ENCODE data around the gene USH2A.

Gene USH2A

GRCh38 chr1:216281757-216282156 lies 141.5 kb downstream of the USH2A start:
- Histone ChIP-seq H3K27ac (ENCODE audit: low read length) (no peak overlapping the region), H3K9ac (ENCODE audit: low read depth, low read length) (no peak overlapping the region), H3K4me1 (ENCODE audit: insufficient read depth, low read length) (no peaks in the 10 kb centered on the region), H3K27me3 (ENCODE audit: insufficient read depth, low read length) (no peaks in the 10 kb centered on the region), H3K4me3 (ENCODE audit: low read length) (no peak overlapping the region), H3K36me3 (ENCODE audit: insufficient read depth, low read depth, low read length) (no peaks in the 10 kb centered on the region), H3K9me3 (ENCODE audit: insufficient read depth, low read depth, low read length) (peaks cover 22% of the 10 kb centered on the region)

GRCh38 chr1:216270086-216270773 lies 153.0 kb downstream of the USH2A start:
- H3K9ac ChIP-seq (ENCODE audit: low read depth, low read length): no peak overlapping the region
- no peaks in the 10 kb centered on the region for H3K9me3 ChIP-seq (ENCODE audit: insufficient read depth, low read depth, low read length)
- H3K4me1 ChIP-seq (ENCODE audit: insufficient read depth, low read length): peaks cover 5% of the 10 kb centered on the region; the same call in 1 of the 2 replicates
- no peak overlapping the region for H3K27ac ChIP-seq (ENCODE audit: low read length)
- no peaks in the 10 kb centered on the region for H3K27me3 ChIP-seq (ENCODE audit: insufficient read depth, low read length)
- H3K4me3 ChIP-seq (ENCODE audit: low read length): no peak overlapping the region
- no peaks in the 10 kb centered on the region for H3K36me3 ChIP-seq (ENCODE audit: insufficient read depth, low read depth, low read length)

- H3K9me3 ChIP-seq (ENCODE audit: insufficient read depth, low read depth, low read length): no peaks in the 10 kb centered on the region
- H3K27ac ChIP-seq (ENCODE audit: low read length): no peak overlapping the region
- H3K4me1 ChIP-seq (ENCODE audit: insufficient read depth, low read length): no peaks in the 10 kb centered on the region
- H3K36me3 ChIP-seq (ENCODE audit: insufficient read depth, low read depth, low read length): no peaks in the 10 kb centered on the region
- H3K9ac ChIP-seq (ENCODE audit: low read depth, low read length): no peak overlapping the region
- no peak overlapping the region for H3K4me3 ChIP-seq (ENCODE audit: low read length)
- H3K27me3 ChIP-seq (ENCODE audit: insufficient read depth, low read length): no peaks in the 10 kb centered on the region
Measured at GRCh38 chr1:216261631-216262030, 161.6 kb downstream of the USH2A start.

- no peaks in the 10 kb centered on the region for H3K27me3 ChIP-seq (ENCODE audit: insufficient read depth, low read length)
- H3K9me3 ChIP-seq (ENCODE audit: insufficient read depth, low read depth, low read length): no peaks in the 10 kb centered on the region
- no peak overlapping the region for H3K9ac ChIP-seq (ENCODE audit: low read depth, low read length)
Measured at GRCh38 chr1:216258856-216259255, 164.4 kb downstream of the USH2A start.

GRCh38 chr1:216258386-216258785 lies 164.9 kb downstream of the USH2A start:
- Histone ChIP-seq H3K9me3 (ENCODE audit: insufficient read depth, low read depth, low read length) (no peaks in the 10 kb centered on the region), H3K27me3 (ENCODE audit: insufficient read depth, low read length) (no peaks in the 10 kb centered on the region), H3K4me3 (ENCODE audit: low read length) (no peak overlapping the region)

More at GRCh38 chr1:216258856-216259255, 164.4 kb downstream of the USH2A start:
- Histone ChIP-seq H3K4me1 (ENCODE audit: insufficient read depth, low read length) (no peaks in the 10 kb centered on the region), H3K4me3 (ENCODE audit: low read length) (no peak overlapping the region), H3K27ac (ENCODE audit: low read length) (no peak overlapping the region), H3K36me3 (ENCODE audit: insufficient read depth, low read depth, low read length) (no peaks in the 10 kb centered on the region)

GRCh38 chr1:216250861-216251260 lies 172.4 kb downstream of the USH2A start:
- no peak overlapping the region for H3K9ac ChIP-seq (ENCODE audit: low read depth, low read length)
- no peaks in the 10 kb centered on the region for H3K27me3 ChIP-seq (ENCODE audit: insufficient read depth, low read length)
- H3K36me3 ChIP-seq (ENCODE audit: insufficient read depth, low read depth, low read length): no peaks in the 10 kb centered on the region
- H3K4me3 ChIP-seq (ENCODE audit: low read length): no peak overlapping the region
- H3K4me1 ChIP-seq (ENCODE audit: insufficient read depth, low read length): peaks cover 8% of the 10 kb centered on the region
- no peak overlapping the region for H3K27ac ChIP-seq (ENCODE audit: low read length)
- no peaks in the 10 kb centered on the region for H3K9me3 ChIP-seq (ENCODE audit: insufficient read depth, low read depth, low read length)

More at GRCh38 chr1:216258386-216258785, 164.9 kb downstream of the USH2A start:
- Histone ChIP-seq H3K9ac (ENCODE audit: low read depth, low read length) (no peak overlapping the region), H3K4me1 (ENCODE audit: insufficient read depth, low read length) (no peaks in the 10 kb centered on the region), H3K27ac (ENCODE audit: low read length) (no peak overlapping the region), H3K36me3 (ENCODE audit: insufficient read depth, low read depth, low read length) (no peaks in the 10 kb centered on the region)

GRCh38 chr1:216248628-216249027 lies 174.6 kb downstream of the USH2A start:
- H3K4me3 ChIP-seq (ENCODE audit: low read length): no peak overlapping the region
- no peak overlapping the region for H3K9ac ChIP-seq (ENCODE audit: low read depth, low read length)
- H3K9me3 ChIP-seq (ENCODE audit: insufficient read depth, low read depth, low read length): no peaks in the 10 kb centered on the region
- H3K4me1 ChIP-seq (ENCODE audit: insufficient read depth, low read length): peaks cover 8% of the 10 kb centered on the region
- no peaks in the 10 kb centered on the region for H3K36me3 ChIP-seq (ENCODE audit: insufficient read depth, low read depth, low read length)
- H3K27ac ChIP-seq (ENCODE audit: low read length): no peak overlapping the region
- H3K27me3 ChIP-seq (ENCODE audit: insufficient read depth, low read length): no peaks in the 10 kb centered on the region

GRCh38 chr1:216247937-216248336 lies 175.3 kb downstream of the USH2A start:
- Histone ChIP-seq H3K27ac (ENCODE audit: low read length) (no peak overlapping the region), H3K27me3 (ENCODE audit: insufficient read depth, low read length) (no peaks in the 10 kb centered on the region), H3K36me3 (ENCODE audit: insufficient read depth, low read depth, low read length) (no peaks in the 10 kb centered on the region), H3K4me3 (ENCODE audit: low read length) (no peak overlapping the region), H3K9me3 (ENCODE audit: insufficient read depth, low read depth, low read length) (no peaks in the 10 kb centered on the region), H3K4me1 (ENCODE audit: insufficient read depth, low read length) (peaks cover 8% of the 10 kb centered on the region), H3K9ac (ENCODE audit: low read depth, low read length) (no peak overlapping the region)

GRCh38 chr1:216246577-216247203 lies 176.6 kb downstream of the USH2A start:
- Histone ChIP-seq H3K36me3 (ENCODE audit: insufficient read depth, low read depth, low read length) (no peaks in the 10 kb centered on the region), H3K4me1 (ENCODE audit: insufficient read depth, low read length) (peaks cover 8% of the 10 kb centered on the region), H3K4me3 (ENCODE audit: low read length) (no peak overlapping the region), H3K9ac (ENCODE audit: low read depth, low read length) (no peak overlapping the region), H3K27me3 (ENCODE audit: insufficient read depth, low read length) (no peaks in the 10 kb centered on the region), H3K27ac (ENCODE audit: low read length) (no peak overlapping the region), H3K9me3 (ENCODE audit: insufficient read depth, low read depth, low read length) (no peaks in the 10 kb centered on the region)

- no peak overlapping the region for H3K27ac ChIP-seq (ENCODE audit: low read length)
- H3K27me3 ChIP-seq (ENCODE audit: insufficient read depth, low read length): no peaks in the 10 kb centered on the region
- H3K9me3 ChIP-seq (ENCODE audit: insufficient read depth, low read depth, low read length): no peaks in the 10 kb centered on the region
- H3K9ac ChIP-seq (ENCODE audit: low read depth, low read length): no peak overlapping the region
- no peaks in the 10 kb centered on the region for H3K4me1 ChIP-seq (ENCODE audit: insufficient read depth, low read length)
- no peak overlapping the region for H3K4me3 ChIP-seq (ENCODE audit: low read length)
- no peaks in the 10 kb centered on the region for H3K36me3 ChIP-seq (ENCODE audit: insufficient read depth, low read depth, low read length)
Measured at GRCh38 chr1:216238844-216239243, 184.4 kb downstream of the USH2A start.

- Histone ChIP-seq H3K9me3 (ENCODE audit: insufficient read depth, low read depth, low read length) (no peaks in the 10 kb centered on the region), H3K4me3 (ENCODE audit: low read length) (no peak overlapping the region), H3K27me3 (ENCODE audit: insufficient read depth, low read length) (no peaks in the 10 kb centered on the region), H3K27ac (ENCODE audit: low read length) (no peak overlapping the region), H3K4me1 (ENCODE audit: insufficient read depth, low read length) (no peaks in the 10 kb centered on the region), H3K9ac (ENCODE audit: low read depth, low read length) (no peak overlapping the region), H3K36me3 (ENCODE audit: insufficient read depth, low read depth, low read length) (no peaks in the 10 kb centered on the region)
Measured at GRCh38 chr1:216237927-216238542, 185.2 kb downstream of the USH2A start.

GRCh38 chr1:216224233-216224632 lies 199.0 kb downstream of the USH2A start:
- Histone ChIP-seq H3K9me3 (ENCODE audit: insufficient read depth, low read depth, low read length) (no peaks in the 10 kb centered on the region), H3K27me3 (ENCODE audit: insufficient read depth, low read length) (no peaks in the 10 kb centered on the region), H3K9ac (ENCODE audit: low read depth, low read length) (no peak overlapping the region), H3K4me1 (ENCODE audit: insufficient read depth, low read length) (peaks cover 2% of the 10 kb centered on the region; the same call in 1 of the 2 replicates), H3K27ac (ENCODE audit: low read length) (no peak overlapping the region), H3K36me3 (ENCODE audit: insufficient read depth, low read depth, low read length) (no peaks in the 10 kb centered on the region), H3K4me3 (ENCODE audit: low read length) (no peak overlapping the region)
